DOHH2 (cell line): ENCODE measurements around the gene ANKRD34A.

Experiments used
- EZH2phosphoT487 ChIP-seq: fragments of 200-600 bp; sonication (generic); IDR thresholded peaks from 2 replicates; pipeline ENCODE4 v1.6.1; 2017; ENCODE audit warnings: borderline replicate concordance, mild to moderate bottlenecking, antibody characterized with exemption, low read length, moderate library complexity, mixed read lengths
- TF ChIP-seq, protein P1 (sequence below): fragments of 200-600 bp; sonication (generic); IDR thresholded peaks from one replicate; pipeline ENCODE4 v1.5.1; 2014; ENCODE audit warnings: antibody characterized with exemption, mild to moderate bottlenecking, low read depth, low read length; ENCODE audit not compliant: poor library complexity, severe bottlenecking

DNA sequence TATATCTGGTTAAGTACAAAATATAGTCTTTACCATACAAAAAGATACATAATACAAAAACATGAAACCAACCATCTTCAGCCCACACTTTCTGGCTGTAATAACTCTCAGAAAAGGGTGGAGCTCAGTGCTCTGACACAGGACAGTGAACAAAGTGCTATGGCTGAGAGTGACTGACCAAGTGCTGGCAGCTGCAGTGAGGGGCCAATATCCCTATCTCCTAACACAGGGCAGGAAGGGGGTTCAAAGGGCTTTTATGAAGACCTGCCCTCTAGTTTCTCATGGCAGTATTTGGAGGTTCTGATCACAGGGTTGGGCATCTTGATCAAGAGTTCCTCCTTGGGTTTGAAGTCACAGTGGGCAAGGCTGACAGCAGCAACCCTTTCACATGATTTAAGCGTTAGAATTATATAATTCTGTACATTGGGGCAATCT lies 28.1 kb upstream of the ANKRD34A start:
- TF ChIP-seq, protein P1, sequence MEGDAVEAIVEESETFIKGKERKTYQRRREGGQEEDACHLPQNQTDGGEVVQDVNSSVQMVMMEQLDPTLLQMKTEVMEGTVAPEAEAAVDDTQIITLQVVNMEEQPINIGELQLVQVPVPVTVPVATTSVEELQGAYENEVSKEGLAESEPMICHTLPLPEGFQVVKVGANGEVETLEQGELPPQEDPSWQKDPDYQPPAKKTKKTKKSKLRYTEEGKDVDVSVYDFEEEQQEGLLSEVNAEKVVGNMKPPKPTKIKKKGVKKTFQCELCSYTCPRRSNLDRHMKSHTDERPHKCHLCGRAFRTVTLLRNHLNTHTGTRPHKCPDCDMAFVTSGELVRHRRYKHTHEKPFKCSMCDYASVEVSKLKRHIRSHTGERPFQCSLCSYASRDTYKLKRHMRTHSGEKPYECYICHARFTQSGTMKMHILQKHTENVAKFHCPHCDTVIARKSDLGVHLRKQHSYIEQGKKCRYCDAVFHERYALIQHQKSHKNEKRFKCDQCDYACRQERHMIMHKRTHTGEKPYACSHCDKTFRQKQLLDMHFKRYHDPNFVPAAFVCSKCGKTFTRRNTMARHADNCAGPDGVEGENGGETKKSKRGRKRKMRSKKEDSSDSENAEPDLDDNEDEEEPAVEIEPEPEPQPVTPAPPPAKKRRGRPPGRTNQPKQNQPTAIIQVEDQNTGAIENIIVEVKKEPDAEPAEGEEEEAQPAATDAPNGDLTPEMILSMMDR, result no peak
- no peak for TF ChIP-seq EZH2phosphoT487
